ENCODE data around the gene MAGEA9. TPM values are rescaled to one million over a fixed set of nuclear protein-coding genes. Genes with fewer than 3 reads are reported as not detected.
"Not testable (repeated sequence)": the region's sequence is repeated elsewhere in the genome, so short reads cannot be mapped to it uniquely, and the experiment has no call there.

Gene MAGEA9
- total RNA-seq, 3 donors from 2014 or later (not counting 1 experiment from before 2014, with no cell fraction given), result not detected

- no peaks in the 10 kb centered on the region for H3K36me3 ChIP-seq (ENCODE audit: control insufficient read depth, insufficient read depth, low read length)
- intact Hi-C loops (cut with micrococcal nuclease), result no loop called here
- Mint-ChIP-seq H3K9me3 (no peaks in the 10 kb centered on the region), H3K4me1 (no peaks in the 10 kb centered on the region), H3K27ac (no peak overlapping the region), H3K4me3 (no peak overlapping the region), H3K27me3 (ENCODE audit: low read depth in 2 of 2) (peaks cover 0 to 17% of the 10 kb centered on the region in 2 donors), H3K36me3 (no peaks in the 10 kb centered on the region)
- no peaks in the 10 kb centered on the region for H3K9me3 ChIP-seq (ENCODE audit: control insufficient read depth, insufficient read depth, low read length)
- no peak for DNase-seq
- no peak overlapping the region for H3K27ac ChIP-seq (ENCODE audit: low read length)
- no peaks in the 10 kb centered on the region for H3K4me1 ChIP-seq (ENCODE audit: control insufficient read depth, insufficient read depth, low read length)
- no peaks in the 10 kb centered on the region for H3K27me3 ChIP-seq (ENCODE audit: control insufficient read depth, insufficient read depth, low read length)
- H3K4me3 ChIP-seq (ENCODE audit: low read length), result no peak overlapping the region
- ATAC-seq, result no peak
- TF ChIP-seq, protein P1, sequence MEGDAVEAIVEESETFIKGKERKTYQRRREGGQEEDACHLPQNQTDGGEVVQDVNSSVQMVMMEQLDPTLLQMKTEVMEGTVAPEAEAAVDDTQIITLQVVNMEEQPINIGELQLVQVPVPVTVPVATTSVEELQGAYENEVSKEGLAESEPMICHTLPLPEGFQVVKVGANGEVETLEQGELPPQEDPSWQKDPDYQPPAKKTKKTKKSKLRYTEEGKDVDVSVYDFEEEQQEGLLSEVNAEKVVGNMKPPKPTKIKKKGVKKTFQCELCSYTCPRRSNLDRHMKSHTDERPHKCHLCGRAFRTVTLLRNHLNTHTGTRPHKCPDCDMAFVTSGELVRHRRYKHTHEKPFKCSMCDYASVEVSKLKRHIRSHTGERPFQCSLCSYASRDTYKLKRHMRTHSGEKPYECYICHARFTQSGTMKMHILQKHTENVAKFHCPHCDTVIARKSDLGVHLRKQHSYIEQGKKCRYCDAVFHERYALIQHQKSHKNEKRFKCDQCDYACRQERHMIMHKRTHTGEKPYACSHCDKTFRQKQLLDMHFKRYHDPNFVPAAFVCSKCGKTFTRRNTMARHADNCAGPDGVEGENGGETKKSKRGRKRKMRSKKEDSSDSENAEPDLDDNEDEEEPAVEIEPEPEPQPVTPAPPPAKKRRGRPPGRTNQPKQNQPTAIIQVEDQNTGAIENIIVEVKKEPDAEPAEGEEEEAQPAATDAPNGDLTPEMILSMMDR (IDR thresholded peaks at IDR 0.05), result no peak
- 96% methylated on average over 16 of the region's 18 CpGs for WGBS (ENCODE audit: insufficient coverage)
Observed at GRCh38 chrX:149758068-149758714, 23.5 kb upstream of the MAGEA9 start.

- H3K4me1 Mint-ChIP-seq; H3K36me3 ChIP-seq (ENCODE audit: control insufficient read depth, insufficient read depth, low read length); H3K27ac Mint-ChIP-seq; H3K9me3 Mint-ChIP-seq; H3K9me3 ChIP-seq (ENCODE audit: control insufficient read depth, insufficient read depth, low read length); intact Hi-C loops (cut with micrococcal nuclease); ATAC-seq; H3K4me3 Mint-ChIP-seq; H3K36me3 Mint-ChIP-seq; H3K4me3 ChIP-seq (ENCODE audit: low read length); H3K27ac ChIP-seq (ENCODE audit: low read length); H3K4me1 ChIP-seq (ENCODE audit: control insufficient read depth, insufficient read depth, low read length); DNase-seq; H3K27me3 ChIP-seq (ENCODE audit: control insufficient read depth, insufficient read depth, low read length): not testable (repeated sequence)
- WGBS (ENCODE audit: insufficient coverage), result 98% methylated on average over 15 of the region's 17 CpGs
- H3K27me3 Mint-ChIP-seq (ENCODE audit: low read depth in 2 of 2), result peaks cover 0 to 12% of the 10 kb centered on the region in 2 donors
Observed at GRCh38 chrX:149758715-149759078, 23.0 kb upstream of the MAGEA9 start.

- intact Hi-C loops (cut with micrococcal nuclease), result no loop called here
- WGBS (ENCODE audit: insufficient coverage), result 84% methylated on average over 7 of the region's 7 CpGs
- DNase-seq (no peak), ATAC-seq (no peak)
- Histone ChIP-seq H3K4me1 (ENCODE audit: control insufficient read depth, insufficient read depth, low read length) (no peaks in the 10 kb centered on the region), H3K4me3 (ENCODE audit: low read length) (no peak overlapping the region), H3K36me3 (ENCODE audit: control insufficient read depth, insufficient read depth, low read length) (no peaks in the 10 kb centered on the region), H3K27me3 (ENCODE audit: control insufficient read depth, insufficient read depth, low read length) (no peaks in the 10 kb centered on the region), H3K9me3 (ENCODE audit: control insufficient read depth, insufficient read depth, low read length) (no peaks in the 10 kb centered on the region), H3K27ac (ENCODE audit: low read length) (no peak overlapping the region)
- H3K27me3 Mint-ChIP-seq (ENCODE audit: low read depth in 2 of 2), result peaks cover 0 to 14% of the 10 kb centered on the region in 2 donors
- TF ChIP-seq, protein P1 (IDR thresholded peaks at IDR 0.05), result no peak
- H3K9me3 Mint-ChIP-seq, result no peaks in the 10 kb centered on the region
- H3K4me1 Mint-ChIP-seq, result peaks cover 4 to 8% of the 10 kb centered on the region in 2 donors
- H3K4me3 Mint-ChIP-seq, result no peak overlapping the region
- no peaks in the 10 kb centered on the region for H3K36me3 Mint-ChIP-seq
- H3K27ac Mint-ChIP-seq, result no peak overlapping the region
Observed at GRCh38 chrX:149759824-149760223, 21.9 kb upstream of the MAGEA9 start.

GRCh38 chrX:149760965-149761364 is 20.8 kb upstream of the MAGEA9 start:
- Histone ChIP-seq H3K27ac (ENCODE audit: low read length) (no peak overlapping the region), H3K4me1 (ENCODE audit: control insufficient read depth, insufficient read depth, low read length) (no peaks in the 10 kb centered on the region), H3K9me3 (ENCODE audit: control insufficient read depth, insufficient read depth, low read length) (no peaks in the 10 kb centered on the region), H3K4me3 (ENCODE audit: low read length) (no peak overlapping the region), H3K27me3 (ENCODE audit: control insufficient read depth, insufficient read depth, low read length) (no peaks in the 10 kb centered on the region), H3K36me3 (ENCODE audit: control insufficient read depth, insufficient read depth, low read length) (no peaks in the 10 kb centered on the region)
- DNase-seq, result no peak
- Mint-ChIP-seq H3K27me3 (ENCODE audit: low read depth in 2 of 2) (peaks cover 0 to 18% of the 10 kb centered on the region in 2 donors), H3K4me3 (no peak overlapping the region), H3K27ac (no peak overlapping the region), H3K4me1 (peaks cover 4 to 8% of the 10 kb centered on the region in 2 donors), H3K9me3 (no peaks in the 10 kb centered on the region), H3K36me3 (no peaks in the 10 kb centered on the region)
- WGBS (ENCODE audit: insufficient coverage), result no CpG with 5 or more reads among the region's 3 CpGs
- intact Hi-C loops (cut with micrococcal nuclease), result no loop called here
- no peak for ATAC-seq
- TF ChIP-seq, protein P1 (IDR thresholded peaks at IDR 0.05), result no peak

DNA sequence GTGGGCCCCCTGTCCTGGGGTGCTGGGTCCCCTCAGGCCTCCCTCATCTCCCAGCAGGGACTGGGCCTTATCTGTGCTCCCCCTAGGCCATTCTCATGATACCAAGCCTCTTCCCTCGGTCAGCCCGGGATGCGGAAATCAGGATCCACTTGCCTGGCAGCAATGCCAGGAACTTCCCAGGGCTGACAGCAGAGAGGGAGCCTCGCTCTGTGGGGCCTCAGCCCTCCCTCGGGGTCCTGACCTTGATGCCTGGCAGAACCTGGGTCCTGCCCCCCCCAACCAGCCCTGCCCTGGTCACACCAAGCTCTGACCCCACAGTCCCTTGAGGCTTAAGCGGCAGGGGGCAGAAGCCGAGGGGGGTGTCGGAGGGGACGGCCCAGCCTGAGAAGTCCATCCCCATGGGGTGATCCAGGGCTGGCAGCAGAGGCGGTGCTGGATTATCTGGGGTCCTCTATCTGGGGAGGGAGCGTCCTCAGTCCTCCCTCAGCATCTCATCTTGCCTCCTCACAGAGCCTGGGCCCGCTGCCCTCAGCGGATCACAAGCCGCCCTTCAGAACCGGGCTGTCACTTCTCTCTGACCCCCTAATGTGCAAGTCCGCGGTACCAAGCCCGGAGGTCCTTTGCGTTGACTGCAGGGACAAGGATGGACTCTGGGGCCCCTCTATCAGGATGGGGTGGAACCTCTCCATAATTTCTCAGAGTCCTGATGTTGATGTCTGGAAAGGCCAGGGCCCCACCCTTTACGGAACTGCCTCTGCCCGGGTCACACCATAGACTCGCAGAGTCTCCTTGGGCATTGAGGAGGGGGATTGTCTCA is 19.7 kb upstream of the MAGEA9 start:
- H3K36me3 Mint-ChIP-seq; H3K27ac Mint-ChIP-seq; H3K36me3 ChIP-seq (ENCODE audit: control insufficient read depth, insufficient read depth, low read length); ATAC-seq; H3K4me3 ChIP-seq (ENCODE audit: low read length); DNase-seq; intact Hi-C loops (cut with micrococcal nuclease); H3K4me3 Mint-ChIP-seq; H3K27ac ChIP-seq (ENCODE audit: low read length); H3K27me3 ChIP-seq (ENCODE audit: control insufficient read depth, insufficient read depth, low read length); H3K4me1 ChIP-seq (ENCODE audit: control insufficient read depth, insufficient read depth, low read length); H3K4me1 Mint-ChIP-seq; H3K9me3 Mint-ChIP-seq; H3K9me3 ChIP-seq (ENCODE audit: control insufficient read depth, insufficient read depth, low read length): not testable (repeated sequence)
- peaks cover 0 to 25% of the 10 kb centered on the region in 2 donors for H3K27me3 Mint-ChIP-seq (ENCODE audit: low read depth in 2 of 2)
- 90% methylated on average over 17 of the region's 22 CpGs for WGBS (ENCODE audit: insufficient coverage)
